IMR-90 (cell line): ENCODE results near the gene RAD52. TPM values are rescaled to one million over a fixed set of nuclear protein-coding genes. Genes with fewer than 3 reads are reported as not detected.
A peak's percentile ranks its signal among the peaks of the same experiment; 100 is the strongest.

Source experiments
- ATAC-seq: fragments of 200-7000 bp; cut with Tn5 transposase; 2 replicates; pipeline ENCODE4 v1.9.1; 2020; ENCODE audit warnings: low read depth, mild to moderate bottlenecking, moderate library complexity
- BruUV-seq: library from RNA; stranded (reverse); fragments of 400-500 nt; replicated peaks from 2 replicates; lab custom pipeline; 2021; lab: Mats Ljungman, UMichigan
- CTCF ChIA-PET: fragments of 300-600 bp; formaldehyde crosslinking; extraction: SDS; loops from one replicate; lab custom pipeline; 2021; ENCODE audit warnings: antibody characterized with exemption; lab: Yijun Ruan, JAX
- POLR2A ChIA-PET: fragments of 300-600 bp; sonication (Branson Sonifier 250); formaldehyde crosslinking; loops from one replicate; lab custom pipeline; 2022; ENCODE audit warnings: antibody characterized with exemption; ENCODE audit not compliant: unreplicated experiment; lab: Charles Lee
- DNase-seq: peaks from one replicate; pipeline ENCODE4 v3.0.0; 2013
- H2AFZ ChIP-seq: replicated peaks from 2 replicates; pipeline ENCODE3; 2013; ENCODE audit warnings: low read length, mild to moderate bottlenecking; ENCODE audit not compliant: poor library complexity
- H2AK5ac ChIP-seq: 2 replicates; pipeline ENCODE4 v1.6.1; 2013; ENCODE audit warnings: low read depth, low read length, inconsistent platforms
- H2AK9ac ChIP-seq: replicated peaks from 2 replicates; pipeline ENCODE3; 2013; ENCODE audit warnings: mild to moderate bottlenecking, low read depth, low read length, moderate library complexity; ENCODE audit not compliant: poor library complexity
- H2BK120ac ChIP-seq: 2 replicates; pipeline ENCODE4 v1.6.1; 2013; ENCODE audit warnings: low read depth, low read length, inconsistent platforms
- H2BK15ac ChIP-seq: 3 replicates; pipeline ENCODE4 v1.6.1; 2013; ENCODE audit warnings: low read depth, low read length, inconsistent platforms
- H2BK20ac ChIP-seq: 2 replicates; pipeline ENCODE4 v1.6.1; 2013; ENCODE audit warnings: low read depth, mild to moderate bottlenecking, inconsistent platforms, low read length, moderate library complexity
- H2BK5ac ChIP-seq: 2 replicates; pipeline ENCODE4 v1.6.1; 2013; ENCODE audit warnings: mild to moderate bottlenecking, low read depth, low read length, inconsistent platforms; ENCODE audit not compliant: poor library complexity, severe bottlenecking
- H3K14ac ChIP-seq: replicated peaks from 2 replicates; pipeline ENCODE4 v1.6.1; 2013; ENCODE audit warnings: low read depth, low read length, inconsistent platforms
- H3K18ac ChIP-seq: 2 replicates; pipeline ENCODE4 v1.6.1; 2013; ENCODE audit warnings: low read depth, low read length, control low read depth
- H3K23ac ChIP-seq: 2 replicates; pipeline ENCODE4 v1.6.1; 2013; ENCODE audit warnings: low read depth, low read length, inconsistent platforms
- H3K27ac ChIP-seq: 2 replicates; pipeline ENCODE4 v1.5.1; 2013; ENCODE audit warnings: mild to moderate bottlenecking, control low read depth, low read length; ENCODE audit not compliant: insufficient read depth
- H3K27me3 ChIP-seq: 2 replicates; pipeline ENCODE4 v1.6.1; 2013; ENCODE audit warnings: low read length; ENCODE audit not compliant: control insufficient read depth, insufficient read depth
- H3K36me3 ChIP-seq: 2 replicates; pipeline ENCODE4 v1.6.1; 2013; ENCODE audit warnings: low read length, mixed read lengths; ENCODE audit not compliant: control insufficient read depth, insufficient read depth
- H3K4ac ChIP-seq: 2 replicates; pipeline ENCODE4 v1.6.1; 2013; ENCODE audit warnings: low read depth, low read length, inconsistent platforms
- H3K4me1 ChIP-seq: 2 replicates; pipeline ENCODE4 v1.6.1; 2013; ENCODE audit warnings: low read length, mixed read lengths; ENCODE audit not compliant: control insufficient read depth, insufficient read depth
- H3K4me2 ChIP-seq: 2 replicates; pipeline ENCODE4 v1.6.1; 2013; ENCODE audit warnings: low read depth, mild to moderate bottlenecking, control low read depth, low read length, moderate library complexity
- H3K4me3 ChIP-seq: 2 replicates; pipeline ENCODE4 v1.5.1; 2013; ENCODE audit warnings: low read depth, mild to moderate bottlenecking, control low read depth, low read length, moderate library complexity; ENCODE audit not compliant: insufficient read depth
- H3K56ac ChIP-seq: 2 replicates; pipeline ENCODE4 v1.6.1; 2013; ENCODE audit warnings: low read length, inconsistent platforms; ENCODE audit not compliant: insufficient read depth; ENCODE audit errors: extremely low read depth
- H3K79me1 ChIP-seq, 2 experiments: 2 replicates each; pipeline ENCODE4 v1.6.1; 2013; ENCODE audit warnings: low read length in 2 of 2, inconsistent platforms in 1 of 2, low read depth in 1 of 2
- H3K9ac ChIP-seq: 2 replicates; pipeline ENCODE4 v1.6.1; 2013; ENCODE audit warnings: low read depth, low read length, control low read depth
- H3K9me1 ChIP-seq: 2 replicates; pipeline ENCODE4 v1.6.1; 2013; ENCODE audit warnings: low read length, inconsistent platforms; ENCODE audit not compliant: insufficient read depth
- H3K9me3 ChIP-seq: 2 replicates; pipeline ENCODE4 v1.6.1; 2013; ENCODE audit warnings: low read length; ENCODE audit not compliant: control insufficient read depth, insufficient read depth
- H4K20me1 ChIP-seq: 2 replicates; pipeline ENCODE4 v1.6.1; 2013; ENCODE audit warnings: low read length, inconsistent platforms; ENCODE audit not compliant: insufficient read depth
- H4K5ac ChIP-seq: 2 replicates; pipeline ENCODE4 v1.6.1; 2013; ENCODE audit warnings: mild to moderate bottlenecking, low read depth, low read length, control low read depth
- H4K8ac ChIP-seq, 2 experiments: 2 replicates each; pipeline ENCODE4 v1.6.1; 2013; ENCODE audit warnings: low read depth in 2 of 2, low read length in 2 of 2, control low read depth in 1 of 2, inconsistent platforms in 1 of 2
- H4K91ac ChIP-seq: 2 replicates; pipeline ENCODE4 v1.6.1; 2013; ENCODE audit warnings: low read depth, low read length, inconsistent platforms; ENCODE audit not compliant: insufficient read depth
- CEBPB ChIP-seq: IDR thresholded peaks from 2 replicates; pipeline ENCODE4 v1.6.1; 2012; ENCODE audit warnings: low read depth, low read length, improper control_type of control experiment
- CHD1 ChIP-seq: IDR thresholded peaks from 2 replicates; pipeline ENCODE4 v1.6.1; 2012; ENCODE audit warnings: low read depth, low read length, improper control_type of control experiment
- CTCF ChIP-seq: conservative IDR thresholded peaks from 2 replicates; pipeline ENCODE4 v1.5.1; 2012; ENCODE audit warnings: mild to moderate bottlenecking, low read depth, low read length, improper control_type of control experiment
- MAZ ChIP-seq: IDR thresholded peaks from 2 replicates; pipeline ENCODE4 v1.6.1; 2012; ENCODE audit warnings: low read depth, mild to moderate bottlenecking, low read length, improper control_type of control experiment, moderate library complexity, borderline replicate concordance
- NFE2L2 ChIP-seq: fragments of 150-350 bp; IDR thresholded peaks from 2 replicates; pipeline ENCODE4 v1.6.1; 2016; ENCODE audit warnings: low read depth, mild to moderate bottlenecking, low read length
- POLR2A ChIP-seq: IDR thresholded peaks from 2 replicates; pipeline ENCODE4 v1.6.1; 2012; ENCODE audit warnings: mild to moderate bottlenecking, low read depth, low read length
- RAD21 ChIP-seq: IDR thresholded peaks from 2 replicates; pipeline ENCODE4 v1.6.1; 2012; ENCODE audit warnings: low read length, improper control_type of control experiment
- RCOR1 ChIP-seq: IDR thresholded peaks from 2 replicates; pipeline ENCODE4 v1.6.1; 2012; ENCODE audit warnings: mild to moderate bottlenecking, low read length, improper control_type of control experiment; ENCODE audit not compliant: insufficient replicate concordance
- RFX5 ChIP-seq: IDR thresholded peaks from 2 replicates; pipeline ENCODE4 v1.8.0; 2012; ENCODE audit warnings: low read depth, mild to moderate bottlenecking, low read length, moderate library complexity
- USF2 ChIP-seq: fragments of 150-350 bp; IDR thresholded peaks from 2 replicates; pipeline ENCODE4 v1.6.1; 2017; ENCODE audit warnings: mild to moderate bottlenecking, antibody characterized with exemption, low read length, low read depth
- WGBS, 2 experiments: methylation state at CpG; one replicate each; pipeline versions ENCODE4 v1.1.5 to v1.1.7; 2013; ENCODE audit warnings: missing lambda C conversion rate in 2 of 2; ENCODE audit not compliant: insufficient read length in 1 of 2; ENCODE audit errors: extremely low coverage in 2 of 2; 5-methylcytosine and 5-hydroxymethylcytosine counted together
- dilution Hi-C: fragments of 300-500 bp; cut with HindIII; formaldehyde crosslinking; loops from one replicate; pipeline ENCODE4 v1.14.3; 2018; ENCODE audit warnings: low sequenced_read_pairs; ENCODE audit not compliant: unreplicated experiment
- in situ Hi-C: fragments of 300-500 bp; cut with MboI; formaldehyde crosslinking; loops from 3 replicates; pipeline ENCODE4 v1.14.3; 2019; ENCODE audit warnings: low sequenced_read_pairs, inconsistent platforms, mixed read lengths
- intact Hi-C: fragments of 100-400 bp; cut with micrococcal nuclease; formaldehyde crosslinking; loops from 2 replicates; pipeline ENCODE4 v1.10.0; 2022
- polyA plus RNA-seq, 3 experiments: library from polyadenylated mRNA; depleted of rRNA; stranded (reverse); fragments of >200 nt; gene quantifications; 2 replicates each; pipeline ENCODE4 v1.2.3, GENCODE V29; 2012; ENCODE audit warnings: low replicate concordance in 1 of 3
- total RNA-seq: library from RNA; depleted of rRNA; stranded (reverse); fragments of >200 nt; gene quantifications from 2 replicates; pipeline ENCODE4 v1.2.3, GENCODE V29; 2012

RAD52 gene
- total and polyA plus RNA-seq, 2 of the 4 experiments (the other 2 are of a cell fraction), result 10.7 to 11.3 TPM

- no peak overlapping the region for H4K5ac ChIP-seq
- H2BK15ac ChIP-seq, result no peak overlapping the region
- H3K56ac ChIP-seq, result no peak overlapping the region
- BruUV-seq, result no TSS peak
- H4K91ac ChIP-seq, result no peak overlapping the region
- peaks cover 3% of the 10 kb centered on the region; the same call in 1 of the 2 replicates for H3K9me1 ChIP-seq
- in situ Hi-C loops, result no loop called here
- peak overlapping the region; percentile 55 for H2AK9ac ChIP-seq
- no peak overlapping the region for H2AFZ ChIP-seq
- ATAC-seq, result no peak
- no peak overlapping the region for H3K14ac ChIP-seq
- peaks cover 4% of the 10 kb centered on the region for H3K4me1 ChIP-seq
- H3K9ac ChIP-seq, result no peak overlapping the region
- no peaks in the 10 kb centered on the region for H3K9me3 ChIP-seq
- peaks cover 17 to 60% of the 10 kb centered on the region in 2 experiments for H3K79me1 ChIP-seq
- WGBS, 2 experiments, result 100% methylated on average over 1 of the region's 7 CpGs; no CpG with 5 or more reads in 1 of the 2 experiments
- DNase-seq, result no peak
- no peak overlapping the region for H2BK120ac ChIP-seq
- no peak for TF ChIP-seq CEBPB
- TF ChIP-seq POLR2A, result no peak
- no peak for TF ChIP-seq RAD21
- no peak for TF ChIP-seq CHD1
- no peak for TF ChIP-seq MAZ
- no peak for TF ChIP-seq RFX5
- TF ChIP-seq USF2, result no peak
- no peak for TF ChIP-seq CTCF
- TF ChIP-seq RCOR1, result no peak
- no peak for TF ChIP-seq NFE2L2
- H3K27ac ChIP-seq, result no peak overlapping the region
- H3K18ac ChIP-seq, result no peak overlapping the region
- no peak overlapping the region for H3K4me2 ChIP-seq
- no peak overlapping the region for H2BK20ac ChIP-seq
- H3K23ac ChIP-seq, result no peak overlapping the region
- H3K36me3 ChIP-seq, result peaks cover 3% of the 10 kb centered on the region; the same call in 1 of the 2 replicates
- 0 out of 2 replicates have a peak, but pooled peaks cover 4% of the 10 kb centered on the region for H4K20me1 ChIP-seq
- ChIA-PET CTCF (no interaction called here), POLR2A (no interaction called here)
- H2BK5ac ChIP-seq, result no peak overlapping the region
- no peak overlapping the region for H4K8ac ChIP-seq
- intact Hi-C loops, result loop anchor here (10.0 kb wide), 1 partner anchor 151 kb away; no protein-coding TSS in a partner anchor
- no peak overlapping the region for H3K4ac ChIP-seq
- no peak overlapping the region for H3K4me3 ChIP-seq
- no peak overlapping the region; the same call in 1 of the 2 replicates for H2AK5ac ChIP-seq
- no peaks in the 10 kb centered on the region for H3K27me3 ChIP-seq
- dilution Hi-C loops, result no loop called here
Measured at GRCh38 chr12:944211-944610, 5.3 kb downstream of the RAD52 start.
